Measurements from ENCODE around the gene GFOD1. TPM values are rescaled to one million over a fixed set of nuclear protein-coding genes. Genes with fewer than 3 reads are reported as not detected.

The GFOD1 gene
- polyA plus RNA-seq, 3 donors = 1.7 to 2.2 (median 1.9) TPM

DNA sequence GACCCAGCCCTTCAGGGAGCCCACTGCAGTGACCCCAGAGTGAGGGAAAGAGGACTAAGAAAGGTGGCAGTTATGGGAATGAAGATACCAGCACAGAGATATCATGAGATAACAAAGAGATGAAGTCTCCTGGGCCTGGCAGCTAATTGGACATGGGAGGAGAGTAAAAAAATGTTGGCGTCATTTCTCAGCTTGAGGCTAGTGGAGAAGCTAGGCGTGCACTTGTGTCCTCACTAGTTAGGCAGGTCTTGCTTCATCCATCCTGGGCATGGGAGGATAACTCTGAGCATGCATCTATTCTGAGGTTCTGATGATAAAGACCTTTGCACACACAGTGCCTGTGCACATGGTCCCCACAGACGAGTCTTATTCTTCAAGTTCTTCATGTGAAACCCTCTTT lies 4.1 kb upstream of the GFOD1 start:
- no peak for DNase-seq (ENCODE audit: extremely low read depth in 1 of 11, low read depth in 9 of 11, low spot score in 4 of 11)

DNA sequence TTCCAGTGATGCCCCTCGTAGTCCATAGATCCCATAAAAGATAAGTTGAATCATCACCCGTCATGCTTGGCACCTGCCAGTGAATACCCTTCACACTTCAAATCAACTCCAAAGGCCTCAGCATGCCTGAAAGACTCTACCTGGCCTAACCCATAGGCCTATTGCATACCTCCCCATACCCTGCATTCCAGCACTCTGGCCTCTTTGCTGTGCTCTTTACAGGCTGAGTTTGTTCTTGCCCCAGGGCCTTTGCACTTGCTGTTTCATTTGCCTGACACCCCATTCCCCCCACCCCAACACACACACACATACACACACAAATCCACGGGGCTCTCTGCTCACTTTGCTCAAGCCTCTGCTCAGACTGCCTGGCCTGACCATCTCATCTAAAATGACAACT lies 3.0 kb upstream of the GFOD1 start:
- DNase-seq (ENCODE audit: extremely low read depth in 1 of 11, low read depth in 9 of 11, low spot score in 4 of 11) = no peak

DNA sequence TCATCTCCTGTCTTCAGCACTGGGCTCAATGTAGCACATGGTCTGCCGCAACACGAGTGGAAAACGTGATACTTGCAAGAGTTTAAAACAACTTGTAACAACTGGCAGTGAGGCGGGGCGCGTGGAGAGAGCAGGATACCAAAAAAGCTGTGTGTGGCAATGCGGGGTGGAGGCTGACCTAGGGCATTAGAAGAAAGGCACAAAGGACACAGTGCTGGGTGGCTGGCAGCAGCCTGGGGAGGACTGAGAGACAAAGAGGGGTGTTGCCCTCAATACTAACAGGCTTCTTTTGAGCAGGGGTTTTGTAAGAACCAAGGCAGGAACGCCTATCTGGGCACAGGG lies 1.5 kb upstream of the GFOD1 start:
- DNase-seq (ENCODE audit: extremely low read depth in 1 of 11, low read depth in 9 of 11, low spot score in 4 of 11) = no peak

DNA sequence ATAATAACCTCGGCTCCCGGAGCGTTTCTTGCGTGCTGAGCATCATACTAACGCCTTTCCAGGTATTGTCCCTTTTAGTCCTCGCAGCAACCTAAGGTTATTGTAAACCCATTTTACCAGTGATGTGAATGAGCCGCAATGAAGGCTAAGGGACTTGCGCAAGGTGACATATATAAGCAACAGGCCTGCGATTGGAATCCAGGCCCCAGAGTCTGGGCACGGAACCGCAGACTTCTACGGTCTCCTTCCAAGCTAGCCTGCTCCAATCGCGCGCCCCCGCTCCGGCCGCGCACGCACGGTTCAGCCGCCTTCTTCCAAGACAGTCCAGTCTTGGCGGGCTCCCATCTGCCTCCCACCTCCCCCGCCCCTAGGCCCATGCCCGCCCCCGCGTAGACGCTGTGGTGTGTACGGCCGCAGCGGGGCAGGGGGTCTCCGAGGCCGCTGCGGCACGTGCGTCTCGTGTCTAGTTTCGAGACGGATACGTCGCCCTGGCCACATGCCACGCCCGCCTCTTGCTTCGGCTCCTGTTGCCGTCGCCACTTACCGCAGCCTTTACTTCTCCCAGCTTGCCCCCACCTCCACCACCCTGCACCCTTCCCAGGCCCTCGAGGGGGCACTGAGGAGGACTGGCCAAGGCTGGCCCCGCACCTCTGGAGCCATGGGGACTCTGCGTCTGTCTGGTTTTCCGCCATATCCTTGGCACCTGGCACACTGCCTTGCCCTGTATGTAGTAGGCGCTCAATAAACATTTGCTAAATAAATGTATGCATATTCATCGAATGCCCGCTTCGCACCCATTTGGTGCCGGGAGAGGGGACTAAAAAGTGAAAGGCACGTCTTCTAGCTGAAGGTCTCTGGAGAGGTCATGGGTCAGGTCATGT lies 855 bp upstream of the GFOD1 start:
- peak in 4 of 11 donors; percentile 16 to 39 (median 23) for DNase-seq (ENCODE audit: extremely low read depth in 1 of 11, low read depth in 9 of 11, low spot score in 4 of 11)

DNA sequence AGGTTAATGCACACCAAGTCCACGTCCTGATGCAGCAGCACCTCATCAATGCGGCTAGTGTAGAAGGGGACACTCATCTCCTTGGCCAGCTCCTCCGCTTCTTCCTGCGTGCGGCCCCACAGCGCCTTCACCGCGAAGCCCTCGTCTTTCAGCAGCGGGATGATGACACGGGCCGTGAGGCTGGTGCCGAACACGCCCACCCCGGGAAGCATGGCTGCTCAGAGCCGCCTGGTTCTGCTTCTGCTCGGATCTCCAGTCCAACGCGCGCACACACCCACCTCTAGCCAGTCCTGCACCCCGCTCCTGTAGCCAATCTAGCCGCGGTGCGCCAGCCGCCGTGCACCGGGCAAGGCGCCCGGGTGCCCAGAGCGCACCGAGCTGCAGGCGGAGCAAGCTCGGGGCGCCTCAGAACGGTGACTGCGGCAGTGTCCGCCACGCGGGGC lies 700 bp downstream of the GFOD1 start:
- no peak for DNase-seq (ENCODE audit: extremely low read depth in 1 of 11, low read depth in 9 of 11, low spot score in 4 of 11)

DNA sequence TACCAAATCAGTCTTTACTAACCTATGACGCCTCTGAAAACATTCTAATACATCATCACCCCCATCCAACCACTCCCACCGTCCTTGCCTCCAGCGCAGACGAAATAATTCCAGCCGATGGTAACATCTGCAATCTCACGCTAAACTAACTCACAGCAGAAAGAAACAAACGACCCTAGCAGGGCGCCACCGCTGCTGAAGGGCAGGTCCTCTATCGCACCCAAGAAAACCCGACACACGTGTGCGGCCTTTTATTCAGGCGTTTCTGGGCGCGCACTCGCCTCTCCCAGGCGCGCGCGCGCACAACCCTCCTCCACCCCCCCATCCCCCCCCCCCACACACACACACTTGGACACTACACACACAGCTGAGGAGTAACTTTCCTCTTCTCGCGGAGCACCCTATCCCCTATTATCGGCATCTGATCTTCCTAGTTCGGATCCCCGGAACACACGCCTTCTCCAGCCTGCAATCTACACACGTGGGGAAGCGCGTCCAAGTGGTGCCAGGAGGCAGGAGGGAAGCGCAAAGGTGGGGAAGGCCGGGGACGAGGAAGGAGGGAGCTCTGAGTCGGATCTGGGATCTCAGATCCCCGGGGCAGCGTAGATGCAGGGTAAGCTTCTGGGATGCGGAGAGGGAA lies 1.4 kb downstream of the GFOD1 start:
- peak in 1 of 11 donors; percentile 25 for DNase-seq (ENCODE audit: extremely low read depth in 1 of 11, low read depth in 9 of 11, low spot score in 4 of 11)

DNA sequence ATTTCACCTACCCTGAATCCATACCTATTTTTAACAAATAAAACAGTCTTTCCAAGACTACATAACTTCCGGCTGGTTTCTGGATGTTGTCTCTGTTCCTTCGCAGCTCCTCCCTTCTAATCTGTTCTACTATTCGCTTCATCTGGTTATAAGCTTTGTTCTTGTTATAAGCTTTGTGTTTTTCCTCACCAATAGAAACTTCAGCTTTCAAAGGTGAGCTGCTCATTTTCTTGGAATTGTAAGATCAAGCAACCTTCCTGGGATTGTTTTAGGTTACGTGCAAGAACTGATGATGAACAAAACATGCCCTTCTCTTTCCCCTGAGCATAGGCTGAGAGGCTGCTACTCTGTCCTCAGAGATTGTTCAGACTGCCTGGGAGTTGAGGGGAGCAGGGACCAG lies 2.1 kb downstream of the GFOD1 start:
- no peak for DNase-seq (ENCODE audit: extremely low read depth in 1 of 11, low read depth in 9 of 11, low spot score in 4 of 11)

DNA sequence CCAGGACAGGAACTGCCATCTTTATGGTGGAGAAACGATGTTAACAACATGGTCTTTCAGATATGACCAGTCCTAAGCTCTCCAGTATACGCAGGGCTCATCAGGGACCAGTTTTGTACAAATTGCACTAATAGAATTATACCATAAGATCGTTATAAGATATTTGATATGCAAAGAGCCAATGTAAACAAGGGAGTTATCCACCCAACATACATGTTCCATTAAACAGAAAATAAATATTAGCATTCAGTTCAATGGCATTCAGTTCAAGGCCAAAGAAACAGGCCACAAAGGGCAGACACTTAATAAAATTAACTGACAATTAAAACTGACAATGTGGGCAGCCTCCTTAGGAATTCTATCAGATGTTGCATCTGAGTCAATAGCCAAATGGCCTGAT lies 2.6 kb downstream of the GFOD1 start:
- no peak for DNase-seq (ENCODE audit: extremely low read depth in 1 of 11, low read depth in 9 of 11, low spot score in 4 of 11)

DNA sequence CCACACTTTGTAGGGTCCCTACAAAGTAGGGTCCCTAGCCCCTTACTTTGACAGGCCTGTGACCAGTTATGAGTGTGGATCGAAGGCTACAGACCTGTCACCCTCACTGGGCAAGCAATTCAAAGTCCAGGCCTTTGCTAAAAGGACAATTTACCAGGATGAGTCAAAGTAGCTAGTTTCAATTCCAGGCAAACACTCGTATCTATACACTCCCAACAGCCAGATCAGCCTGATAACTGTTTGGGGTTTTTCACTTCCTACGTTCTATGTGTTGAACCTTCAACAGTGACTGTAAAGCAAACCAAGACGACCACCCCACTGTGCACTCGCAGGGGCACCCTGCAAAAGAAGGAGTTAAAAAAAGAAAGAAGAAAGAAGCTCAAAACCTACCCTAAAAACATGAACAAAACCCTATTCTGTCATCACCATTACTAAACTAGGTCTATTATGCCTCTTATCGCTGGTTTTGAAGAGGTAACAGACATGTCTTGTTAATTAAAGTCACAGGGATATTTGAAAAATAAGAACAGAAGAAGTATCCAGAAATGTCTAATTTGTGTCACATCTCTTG lies 3.2 kb downstream of the GFOD1 start:
- DNase-seq (ENCODE audit: extremely low read depth in 1 of 11, low read depth in 9 of 11, low spot score in 4 of 11) = no peak

DNA sequence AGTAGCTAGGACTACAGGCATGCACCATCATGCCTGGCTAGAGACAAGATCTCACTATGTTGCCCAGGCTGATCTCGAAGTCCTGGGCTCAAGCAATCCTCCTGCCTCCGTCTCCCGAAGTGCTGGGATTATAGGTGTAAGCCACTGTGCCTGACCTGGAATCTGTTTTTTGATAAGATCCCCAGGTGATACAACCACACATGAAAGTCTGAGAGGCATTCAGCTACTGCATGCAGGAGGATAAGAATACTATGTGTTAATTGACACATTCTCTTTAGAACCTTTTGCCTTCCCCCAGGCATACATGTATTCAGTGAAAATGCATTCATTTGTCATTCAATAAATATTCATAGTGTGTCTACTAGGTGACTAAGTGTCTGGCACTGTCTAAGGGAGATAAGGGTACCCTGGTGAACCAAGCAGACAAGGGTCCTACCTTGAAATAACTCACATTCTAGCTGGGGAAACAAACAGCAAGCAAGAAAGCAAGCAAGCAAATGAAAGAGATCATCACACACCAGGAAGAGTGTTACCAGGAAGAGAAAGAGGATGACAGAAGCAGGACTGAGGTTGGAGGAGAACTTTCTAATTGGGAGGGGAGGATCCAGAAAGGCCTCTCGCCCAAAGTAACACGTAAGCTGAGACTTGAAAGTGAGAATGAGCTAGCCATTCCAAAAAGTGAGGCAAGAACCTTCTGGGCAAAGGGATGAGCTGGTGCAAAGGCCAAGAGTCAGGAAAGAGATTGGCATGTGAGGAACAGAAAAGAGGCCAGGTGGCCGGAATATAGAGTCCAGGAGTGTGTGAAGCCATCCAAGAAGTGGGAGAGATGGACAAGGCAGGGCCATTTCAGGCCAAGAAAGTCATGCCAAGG lies 6.5 kb downstream of the GFOD1 start:
- DNase-seq (ENCODE audit: extremely low read depth in 1 of 11, low read depth in 9 of 11, low spot score in 4 of 11) = no peak

DNA sequence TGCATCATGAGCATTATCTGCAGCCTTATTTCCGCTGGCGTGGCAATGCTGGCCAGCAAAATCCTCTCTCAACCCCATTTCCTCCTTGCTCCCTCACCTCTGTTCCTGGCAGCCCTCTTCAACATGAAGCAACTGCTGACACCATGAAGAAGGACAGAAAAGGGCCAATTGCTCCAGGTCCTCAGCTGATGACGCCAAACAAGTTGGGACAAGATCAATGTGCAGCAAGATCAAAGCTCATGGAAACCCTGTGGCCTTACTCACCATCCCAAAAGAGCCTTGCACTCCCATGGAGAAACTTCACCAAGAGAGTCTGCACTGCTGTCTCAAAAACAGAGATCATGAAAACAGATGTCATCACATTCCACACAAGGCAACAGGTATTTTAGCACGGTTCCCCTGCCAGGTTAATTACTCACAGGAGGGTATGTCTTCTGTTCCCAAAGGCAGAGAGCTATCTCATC lies 7.4 kb downstream of the GFOD1 start:
- no peak for DNase-seq (ENCODE audit: extremely low read depth in 1 of 11, low read depth in 9 of 11, low spot score in 4 of 11)

DNA sequence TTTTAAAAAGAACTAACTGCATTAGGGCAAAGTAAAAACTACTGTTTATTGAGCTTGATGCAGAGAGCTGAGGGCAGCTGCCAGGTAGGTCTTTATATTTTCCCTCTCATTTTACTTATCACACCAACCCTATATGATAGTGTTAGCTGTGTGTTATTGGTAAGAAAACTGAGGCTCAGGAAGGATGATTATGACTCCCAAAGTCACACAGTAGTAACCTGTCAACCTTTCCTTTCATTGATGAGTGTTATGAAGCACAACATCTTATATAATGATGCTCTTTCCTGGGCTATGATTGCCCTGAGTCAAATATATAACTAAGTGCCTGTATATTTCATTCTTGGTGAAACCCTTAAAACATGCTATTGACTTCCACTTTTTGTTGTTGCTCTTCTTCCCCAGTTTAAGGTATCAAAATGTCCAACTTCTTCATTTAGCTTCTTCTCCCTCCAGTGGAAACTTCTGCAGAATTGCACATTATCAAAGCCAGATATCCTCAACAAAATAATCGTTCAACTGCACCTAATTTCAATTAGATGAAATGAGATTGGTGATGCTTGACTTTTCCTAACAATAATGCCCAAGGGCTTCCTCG lies 8.1 kb downstream of the GFOD1 start:
- DNase-seq (ENCODE audit: extremely low read depth in 1 of 11, low read depth in 9 of 11, low spot score in 4 of 11) = no peak

DNA sequence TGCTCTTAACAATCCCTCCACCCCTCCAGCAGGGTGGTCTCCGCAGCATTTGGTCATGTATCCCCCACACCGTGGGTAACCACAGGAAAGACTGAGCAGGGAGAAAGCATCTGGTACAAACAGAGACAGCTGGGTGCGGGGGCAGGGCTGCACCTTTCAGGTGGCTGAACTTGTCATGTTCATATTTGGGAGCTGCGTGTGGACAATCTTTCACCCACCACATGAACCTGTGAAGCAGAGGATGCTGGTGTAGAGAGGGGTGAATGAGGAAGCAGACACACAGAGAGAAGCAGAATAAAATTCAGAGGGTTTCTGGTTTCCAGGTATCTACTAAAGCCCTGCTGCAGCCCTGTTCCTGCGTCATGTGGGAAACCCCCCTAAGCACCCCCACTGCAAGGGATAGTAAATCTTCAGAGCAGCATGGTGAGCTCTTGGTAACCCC lies 8.9 kb downstream of the GFOD1 start:
- no peak for DNase-seq (ENCODE audit: extremely low read depth in 1 of 11, low read depth in 9 of 11, low spot score in 4 of 11)

DNA sequence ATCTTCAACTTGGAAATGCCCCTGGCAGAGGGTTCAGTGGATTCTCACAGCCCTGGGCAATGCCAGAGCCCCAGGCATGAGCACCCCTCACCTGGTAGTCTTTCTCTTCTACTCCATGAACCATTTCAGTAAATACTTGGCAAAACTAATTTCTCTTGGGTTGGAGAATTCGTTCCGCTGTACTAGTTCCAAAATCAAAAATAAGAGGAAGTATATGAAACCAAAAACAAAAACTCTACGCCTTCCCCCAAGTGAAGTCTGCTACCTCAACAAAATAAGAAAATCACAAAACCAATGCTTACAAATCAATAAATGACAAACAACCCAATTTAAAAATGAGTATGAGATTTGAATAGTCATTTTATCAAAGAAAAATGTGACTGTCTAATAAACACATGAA lies 12.6 kb downstream of the GFOD1 start:
- no peak for DNase-seq (ENCODE audit: extremely low read depth in 1 of 11, low read depth in 9 of 11, low spot score in 4 of 11)

DNA sequence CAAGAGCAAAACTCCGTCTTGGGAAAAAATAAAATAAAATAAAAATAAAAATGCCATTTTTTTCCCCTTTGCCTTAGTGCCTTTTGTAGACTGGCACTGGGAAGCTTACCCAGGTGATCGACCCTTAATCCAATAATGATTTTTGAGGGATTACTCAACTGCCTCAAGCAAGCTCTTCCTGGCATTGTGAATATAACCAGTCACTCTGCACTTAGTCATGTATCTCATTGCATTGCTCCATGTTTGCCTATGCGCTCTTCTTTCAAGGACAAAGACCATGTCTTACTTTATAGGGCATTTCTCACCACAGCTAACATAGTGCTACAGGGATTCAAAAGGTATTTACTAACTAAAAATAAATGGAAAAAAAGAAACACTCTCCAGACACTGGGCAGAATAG lies 13.0 kb downstream of the GFOD1 start:
- no peak for DNase-seq (ENCODE audit: extremely low read depth in 1 of 11, low read depth in 9 of 11, low spot score in 4 of 11)

DNA sequence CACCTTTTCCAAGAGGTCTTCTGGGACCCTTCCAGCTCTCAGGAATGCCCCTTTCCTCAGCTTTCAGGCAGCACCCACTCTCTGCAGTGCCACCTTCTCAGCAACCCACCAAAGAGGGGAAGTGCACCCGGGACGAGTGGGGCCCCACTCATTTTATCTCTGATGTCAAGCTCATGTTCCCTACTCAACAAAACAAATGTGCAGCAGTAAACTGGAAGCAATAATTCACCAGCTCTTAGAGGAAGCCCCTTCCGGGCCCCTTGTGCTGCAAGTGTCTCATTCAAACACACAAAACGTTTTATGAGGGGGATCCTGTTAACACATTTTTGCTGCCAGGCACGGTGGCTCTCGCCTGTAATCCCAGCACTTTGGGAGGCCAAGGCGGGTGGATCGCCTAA lies 13.6 kb downstream of the GFOD1 start:
- no peak for DNase-seq (ENCODE audit: extremely low read depth in 1 of 11, low read depth in 9 of 11, low spot score in 4 of 11)

DNA sequence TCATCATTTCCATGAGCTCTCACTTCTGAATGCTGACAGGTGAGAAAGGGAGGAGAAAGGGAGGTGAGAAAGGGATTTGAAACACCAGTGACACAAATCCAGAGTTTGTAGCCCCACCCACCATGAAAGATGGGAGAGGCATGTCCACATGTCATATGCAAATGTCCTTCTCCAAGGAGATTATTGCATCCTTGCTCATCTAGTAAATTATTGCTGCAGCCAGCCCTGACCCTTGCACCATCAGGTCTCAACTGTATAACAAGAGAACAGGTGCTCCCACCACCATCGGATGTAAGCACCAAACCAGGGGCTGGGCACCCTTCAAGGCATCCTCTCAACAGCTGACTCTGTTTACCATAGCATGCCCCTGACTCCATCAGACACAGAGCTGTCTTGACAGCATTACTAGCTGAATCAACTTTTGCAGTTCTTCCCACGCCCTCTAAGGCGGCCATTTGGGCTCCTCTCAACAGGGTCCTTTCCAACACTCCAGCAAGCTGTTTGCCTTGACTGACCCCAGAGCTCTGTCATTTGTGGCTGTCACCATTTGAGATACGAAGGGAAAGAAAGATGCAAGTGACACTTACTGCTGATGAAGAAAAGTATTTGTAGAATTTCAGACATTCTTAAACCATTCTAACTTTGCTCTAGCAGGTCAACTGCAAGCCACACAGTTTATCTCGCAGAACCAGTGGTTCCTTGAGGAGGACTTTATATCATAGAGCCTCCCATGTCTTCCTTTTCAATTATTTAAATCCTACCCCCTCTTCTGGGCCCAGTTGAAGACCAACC lies 14.2 kb downstream of the GFOD1 start:
- DNase-seq (ENCODE audit: extremely low read depth in 1 of 11, low read depth in 9 of 11, low spot score in 4 of 11) = no peak

DNA sequence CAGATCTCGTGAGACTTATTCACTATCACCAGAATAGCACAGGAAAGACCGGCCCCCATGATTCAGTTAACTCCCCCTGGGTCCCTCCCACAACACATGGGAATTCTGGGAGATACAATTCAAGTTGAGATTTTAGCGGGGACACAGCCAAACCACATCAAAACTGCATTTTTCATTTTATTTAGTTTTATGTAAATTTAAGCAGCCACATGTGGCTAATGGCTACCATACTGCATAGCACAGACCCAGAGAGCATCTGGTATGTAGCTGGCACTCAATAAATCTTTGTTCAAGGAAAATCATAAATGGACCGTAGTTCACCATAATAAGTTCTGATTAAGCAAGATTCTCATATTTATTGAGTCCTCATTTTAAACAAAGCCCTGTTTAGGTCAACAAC lies 15.3 kb downstream of the GFOD1 start:
- no peak for DNase-seq (ENCODE audit: extremely low read depth in 1 of 11, low read depth in 9 of 11, low spot score in 4 of 11)
